Brain microvascular endothelial cell (primary cell): ENCODE results near the gene MICAL2.

ENCODE experiments used
- DNase-seq: peaks from one replicate; pipeline ENCODE4 v3.0.0-alpha.2; 2020
- H3K27ac ChIP-seq: fragments of 250-450 bp; sonication (Bioruptor Pico); 2 replicates; pipeline ENCODE4 v1.5.1; 2020; ENCODE audit warnings: mild to moderate bottlenecking, moderate library complexity
- H3K27me3 ChIP-seq: fragments of 250-450 bp; sonication (Bioruptor Pico); replicated peaks from 2 replicates; pipeline ENCODE4 v1.5.1; 2020; ENCODE audit warnings: mild to moderate bottlenecking
- H3K36me3 ChIP-seq: fragments of 250-450 bp; sonication (Bioruptor Pico); replicated peaks from 2 replicates; pipeline ENCODE4 v1.5.1; 2020; ENCODE audit warnings: mild to moderate bottlenecking
- H3K4me3 ChIP-seq: 2 replicates; pipeline ENCODE4 v1.5.1; 2011; ENCODE audit warnings: low read depth, mild to moderate bottlenecking, control low read depth, low read length, moderate library complexity
- in situ Hi-C: cut with HindIII; loops from 2 replicates; pipeline ENCODE4 v1.10.0; 2017; ENCODE audit warnings: low sequenced_read_pairs, low pct_ligation_motif_present
- TF ChIP-seq, protein P1 (sequence below): IDR thresholded peaks from 2 replicates; pipeline ENCODE4 v1.5.1; 2011; ENCODE audit warnings: low read depth, mild to moderate bottlenecking, moderate library complexity, low read length, control low read depth, inconsistent platforms; ENCODE audit errors: missing control alignments

The MICAL2 gene

GRCh38 chr11:12171921-12172320, 61.5 kb downstream of the MICAL2 start:
- Histone ChIP-seq H3K27me3 (no peaks in the 10 kb centered on the region), H3K36me3 (peaks cover 56% of the 10 kb centered on the region), H3K27ac (peak overlapping the region; percentile 9), H3K4me3 (no peak overlapping the region)
- in situ Hi-C loops = no loop called here
- TF ChIP-seq, protein P1, sequence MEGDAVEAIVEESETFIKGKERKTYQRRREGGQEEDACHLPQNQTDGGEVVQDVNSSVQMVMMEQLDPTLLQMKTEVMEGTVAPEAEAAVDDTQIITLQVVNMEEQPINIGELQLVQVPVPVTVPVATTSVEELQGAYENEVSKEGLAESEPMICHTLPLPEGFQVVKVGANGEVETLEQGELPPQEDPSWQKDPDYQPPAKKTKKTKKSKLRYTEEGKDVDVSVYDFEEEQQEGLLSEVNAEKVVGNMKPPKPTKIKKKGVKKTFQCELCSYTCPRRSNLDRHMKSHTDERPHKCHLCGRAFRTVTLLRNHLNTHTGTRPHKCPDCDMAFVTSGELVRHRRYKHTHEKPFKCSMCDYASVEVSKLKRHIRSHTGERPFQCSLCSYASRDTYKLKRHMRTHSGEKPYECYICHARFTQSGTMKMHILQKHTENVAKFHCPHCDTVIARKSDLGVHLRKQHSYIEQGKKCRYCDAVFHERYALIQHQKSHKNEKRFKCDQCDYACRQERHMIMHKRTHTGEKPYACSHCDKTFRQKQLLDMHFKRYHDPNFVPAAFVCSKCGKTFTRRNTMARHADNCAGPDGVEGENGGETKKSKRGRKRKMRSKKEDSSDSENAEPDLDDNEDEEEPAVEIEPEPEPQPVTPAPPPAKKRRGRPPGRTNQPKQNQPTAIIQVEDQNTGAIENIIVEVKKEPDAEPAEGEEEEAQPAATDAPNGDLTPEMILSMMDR = no peak
- no peak for DNase-seq

DNA sequence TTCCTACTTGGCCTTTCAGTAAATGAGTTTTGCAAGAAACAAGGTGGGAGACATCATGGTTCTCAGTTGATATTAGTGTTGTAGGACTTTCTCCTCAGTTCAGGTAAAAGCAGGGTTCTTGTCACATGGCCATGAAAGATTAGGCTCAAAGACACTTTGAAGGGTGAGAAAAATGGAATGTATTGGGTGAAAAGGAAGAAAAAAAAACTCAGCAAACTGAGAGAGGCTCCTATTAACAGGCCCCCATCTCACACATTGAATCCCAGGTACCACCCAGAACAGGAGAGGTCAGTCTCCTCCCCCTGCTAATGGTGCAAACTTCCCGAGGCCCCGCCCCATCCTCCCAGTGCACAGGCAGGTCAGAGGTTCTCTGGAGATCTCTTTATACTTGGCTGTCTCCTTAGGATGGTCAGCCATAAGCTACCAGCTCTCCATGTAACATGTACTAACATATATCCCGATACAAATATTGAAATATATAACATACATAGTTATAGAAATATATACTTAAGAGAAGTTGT, 62.2 kb downstream of the MICAL2 start:
- Histone ChIP-seq H3K27me3 (no peaks in the 10 kb centered on the region), H3K36me3 (peaks cover 52% of the 10 kb centered on the region), H3K27ac (peak overlapping the region; percentile 9), H3K4me3 (no peak overlapping the region)
- DNase-seq = no peak
- TF ChIP-seq, protein P1 = no peak
- in situ Hi-C loops = no loop called here

- peaks cover 50% of the 10 kb centered on the region for H3K36me3 ChIP-seq
- no peaks in the 10 kb centered on the region for H3K27me3 ChIP-seq
- DNase-seq = no peak
- TF ChIP-seq, protein P1 = no peak
- H3K27ac ChIP-seq = peak overlapping the region; percentile 99
- H3K4me3 ChIP-seq = no peak overlapping the region
- in situ Hi-C loops = no loop called here
Observed at GRCh38 chr11:12173111-12173510, 62.7 kb downstream of the MICAL2 start.

DNA sequence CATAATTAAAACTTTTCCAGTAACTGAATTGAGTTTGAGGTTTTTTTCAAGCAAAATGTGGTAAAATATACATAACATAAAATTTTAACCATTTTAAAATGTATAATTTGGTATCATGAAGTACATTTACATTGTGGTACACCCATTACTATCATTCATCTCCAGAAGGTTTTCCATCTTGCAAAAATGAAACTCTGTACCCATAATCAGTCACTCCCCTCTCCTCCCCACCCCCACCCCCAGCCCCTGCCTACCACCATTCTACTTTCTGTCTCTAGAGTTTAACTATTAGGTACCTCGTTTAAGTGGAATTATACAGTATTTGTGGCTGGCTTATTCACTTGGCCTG, 63.7 kb downstream of the MICAL2 start:
- TF ChIP-seq, protein P1 = no peak
- H3K4me3 ChIP-seq = no peak overlapping the region
- H3K27ac ChIP-seq = peak overlapping the region; percentile 99
- no peak for DNase-seq
- in situ Hi-C loops = no loop called here
- no peaks in the 10 kb centered on the region for H3K27me3 ChIP-seq
- H3K36me3 ChIP-seq = peaks cover 53% of the 10 kb centered on the region

GRCh38 chr11:12174477-12175143, 64.2 kb downstream of the MICAL2 start:
- TF ChIP-seq, protein P1 = no peak
- in situ Hi-C loops = no loop called here
- Histone ChIP-seq H3K36me3 (peaks cover 52% of the 10 kb centered on the region), H3K27ac (peak overlapping the region; percentile 99), H3K27me3 (no peaks in the 10 kb centered on the region), H3K4me3 (no peak overlapping the region)
- DNase-seq = no peak
